Measurements from ENCODE around the gene NRN1L.
"Not testable (repeated sequence)": the region's sequence is repeated elsewhere in the genome, so short reads cannot be mapped to it uniquely, and the experiment has no call there.

The NRN1L gene

DNA sequence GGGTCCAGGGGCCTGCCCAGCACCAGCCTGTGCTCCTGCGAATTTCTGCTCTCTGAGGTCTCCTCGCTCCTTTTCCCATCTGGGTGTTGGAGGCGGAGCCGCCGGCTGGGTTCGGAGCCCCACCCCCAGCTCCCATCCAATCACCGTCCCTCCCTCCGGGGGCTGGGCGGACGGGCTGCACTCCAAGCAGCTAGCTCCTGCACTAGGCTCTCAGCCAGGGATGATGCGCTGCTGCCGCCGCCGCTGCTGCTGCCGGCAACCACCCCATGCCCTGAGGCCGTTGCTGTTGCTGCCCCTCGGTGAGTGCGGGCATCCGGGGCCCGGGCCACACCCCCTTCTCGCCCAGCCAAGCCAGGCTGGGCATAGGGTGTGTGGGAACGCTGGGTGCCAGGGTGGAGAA lies at the start of gene NRN1L:
NRN1L (plus strand) TSS at position 202 of the 400 bp plus-strand sequence; CDS start at position 221, 19 bp downstream.
- DNase-seq (ENCODE audit: low spot score) = no peak

DNA sequence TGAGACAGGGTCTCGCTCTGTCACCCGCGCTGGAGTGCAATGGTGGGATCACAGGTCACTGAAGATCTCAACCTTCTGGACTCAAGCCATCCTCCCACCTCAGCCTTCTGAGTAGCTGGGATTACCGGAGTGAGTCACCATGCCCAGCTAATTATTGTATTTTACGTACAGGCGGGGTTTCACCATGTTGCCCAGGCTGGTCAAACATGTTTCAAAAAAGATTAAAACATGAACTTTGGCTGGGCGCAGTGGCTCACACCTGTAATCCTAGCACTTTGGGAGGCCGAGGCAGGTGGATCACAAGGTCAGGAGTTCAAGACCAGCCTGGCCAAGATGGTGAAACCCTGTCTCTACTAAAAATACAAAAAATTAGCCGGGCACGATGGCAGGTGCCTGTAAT lies 47.5 kb upstream of the NRN1L start:
- DNase-seq (ENCODE audit: low spot score) = not testable (repeated sequence)

DNA sequence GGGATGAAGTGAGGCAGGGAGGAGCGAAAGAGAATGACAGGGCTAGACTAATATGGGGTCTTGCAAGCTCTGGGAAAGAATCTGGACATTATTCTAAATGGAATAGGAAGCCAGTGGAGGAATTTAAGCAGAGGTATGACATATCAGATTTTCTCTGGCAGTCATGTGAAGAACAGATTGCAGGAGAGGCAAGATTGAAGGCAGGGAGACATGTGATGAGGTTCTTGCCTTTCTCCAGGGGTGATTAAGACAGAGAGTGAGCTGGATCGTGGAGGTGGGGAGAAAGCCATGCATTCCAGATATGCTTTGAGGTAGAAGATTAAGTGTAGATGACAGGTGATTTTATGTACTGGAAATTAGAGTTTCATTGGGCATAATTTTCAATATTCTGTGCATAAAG lies 46.9 kb upstream of the NRN1L start:
- DNase-seq (ENCODE audit: low spot score) = no peak

GRCh38 chr16:67841198-67841815 lies 43.4 kb upstream of the NRN1L start:
- DNase-seq (ENCODE audit: low spot score) = no peak

GRCh38 chr16:67841816-67842508 lies 42.7 kb upstream of the NRN1L start, which contains the start of gene THAP11:
Gene THAP11, plus strand, starts transcription at chr16:67842320. Its CDS starts 235 bp downstream, at chr16:67842555.
- peak; percentile 95 for DNase-seq (ENCODE audit: low spot score)

GRCh38 chr16:67842509-67843342 lies 42.0 kb upstream of the NRN1L start:
- peak; percentile 73 for DNase-seq (ENCODE audit: low spot score)

- no peak for DNase-seq (ENCODE audit: low spot score)
These were observed 41.3 kb upstream of the NRN1L start for GRCh38 chr16:67843343-67843765.

- peak; percentile 33 for DNase-seq (ENCODE audit: low spot score)
These were observed 40.2 kb upstream of the NRN1L start for GRCh38 chr16:67844497-67844896.

GRCh38 chr16:67845291-67846062 lies 39.2 kb upstream of the NRN1L start:
- DNase-seq (ENCODE audit: low spot score) = no peak

- DNase-seq (ENCODE audit: low spot score) = no peak
These were observed 38.7 kb upstream of the NRN1L start for GRCh38 chr16:67846063-67846319.

- DNase-seq (ENCODE audit: low spot score) = peak; percentile 93
These were observed 38.2 kb upstream of the NRN1L start, which contains the start of gene NUTF2 for GRCh38 chr16:67846320-67847063. Gene NUTF2, plus strand, starts transcription at chr16:67846933. Its CDS starts 18,198 bp downstream, at chr16:67865131.

DNA sequence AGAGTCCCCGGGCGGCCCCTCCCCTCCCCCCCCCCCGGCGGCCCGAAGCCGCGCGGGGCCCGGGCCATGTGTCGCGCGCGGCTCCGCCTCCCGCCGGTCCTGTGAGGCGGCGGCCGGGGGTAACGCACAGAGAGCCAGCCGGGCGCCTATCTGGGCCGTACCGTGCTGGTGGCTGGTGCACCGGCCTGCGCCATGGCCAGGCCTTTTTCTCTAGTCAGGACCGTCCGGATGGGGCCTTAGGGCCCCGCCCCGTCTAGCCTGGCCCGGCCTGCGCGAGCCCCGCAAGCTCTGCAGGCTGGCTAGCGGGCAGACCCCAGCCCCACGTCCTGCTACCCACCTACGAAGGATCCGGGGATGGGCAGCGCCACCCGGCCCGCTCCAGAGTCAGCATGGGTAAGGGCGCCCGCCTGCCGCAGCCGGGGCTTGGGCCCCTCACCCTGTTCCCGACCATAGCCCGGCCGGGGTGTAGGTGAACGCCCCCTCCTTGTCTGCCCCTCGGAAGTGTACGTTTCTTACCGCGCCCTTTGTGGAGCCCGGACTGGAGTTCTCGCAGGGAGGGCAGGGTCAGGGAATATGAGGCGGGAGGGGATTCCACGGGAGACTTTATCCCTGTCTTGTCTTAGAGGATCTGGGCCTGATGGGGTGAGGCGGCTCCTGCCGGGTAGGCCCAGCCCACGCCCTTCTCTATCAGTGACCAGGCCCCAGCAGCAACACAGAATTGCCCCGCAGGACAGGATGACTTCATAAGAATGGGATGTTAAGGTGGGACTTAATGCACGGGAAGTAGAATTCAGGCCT lies 37.4 kb upstream of the NRN1L start, which contains the start of gene CENPT:
CENPT (minus strand) TSS at position 630 of the 798 bp plus-strand sequence. CDS start 13,834 bp downstream, outside the sequence.
- peak; percentile 79 for DNase-seq (ENCODE audit: low spot score)

DNA sequence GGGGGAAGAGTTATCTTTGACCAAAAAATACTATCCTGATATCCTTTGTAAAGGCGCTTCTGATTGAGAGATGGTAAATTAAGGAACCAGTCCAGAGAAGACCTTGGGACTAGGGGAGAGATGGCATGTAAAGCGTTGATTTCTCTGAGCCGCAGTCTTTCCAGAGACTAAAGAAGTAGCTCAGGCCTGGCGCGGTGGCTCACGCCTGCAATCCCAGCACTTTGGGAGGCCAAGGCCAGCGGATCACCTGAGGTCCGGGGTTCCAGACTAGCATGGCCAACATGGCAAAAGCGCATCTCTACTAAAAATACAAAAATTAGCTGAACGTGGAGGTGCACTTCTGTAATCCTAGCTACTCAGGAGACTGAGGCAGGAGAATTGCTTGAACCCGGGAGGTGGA lies 36.6 kb upstream of the NRN1L start:
- DNase-seq (ENCODE audit: low spot score) = no peak

GRCh38 chr16:67853670-67854069 lies 31.0 kb upstream of the NRN1L start:
- DNase-seq (ENCODE audit: low spot score) = no peak

GRCh38 chr16:67855789-67856188 lies 28.9 kb upstream of the NRN1L start:
- no peak for DNase-seq (ENCODE audit: low spot score)

DNA sequence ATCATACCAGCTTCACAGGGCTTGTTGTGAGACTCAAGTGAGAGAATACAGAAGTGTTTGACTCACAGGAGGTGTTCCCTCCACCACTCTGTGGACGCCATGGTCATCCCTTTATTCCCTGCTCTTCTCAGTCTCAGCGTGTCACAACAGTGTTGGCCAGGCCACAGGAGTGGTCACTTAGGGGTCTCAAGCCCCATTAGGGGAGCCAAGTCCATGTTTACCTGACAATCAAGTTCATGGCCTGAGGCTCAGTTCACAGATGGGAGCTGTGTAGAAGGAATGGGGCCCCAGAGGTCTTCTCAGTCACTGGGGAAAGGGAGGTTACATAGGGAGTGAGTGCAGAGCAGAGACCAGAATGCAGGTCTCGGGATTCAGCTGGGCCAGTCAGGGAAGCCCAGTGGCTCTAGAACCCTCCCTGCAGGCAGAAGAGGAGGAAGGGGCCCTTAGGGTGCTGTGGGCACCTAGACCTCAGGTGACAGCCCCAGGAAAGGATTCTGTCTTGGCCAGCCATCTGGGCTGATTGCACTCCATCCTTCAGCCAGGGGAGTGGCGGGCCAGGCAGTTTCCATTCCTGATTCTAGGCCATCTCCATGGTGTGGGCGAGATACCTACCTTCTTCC lies 27.6 kb upstream of the NRN1L start:
- DNase-seq (ENCODE audit: low spot score) = no peak

DNA sequence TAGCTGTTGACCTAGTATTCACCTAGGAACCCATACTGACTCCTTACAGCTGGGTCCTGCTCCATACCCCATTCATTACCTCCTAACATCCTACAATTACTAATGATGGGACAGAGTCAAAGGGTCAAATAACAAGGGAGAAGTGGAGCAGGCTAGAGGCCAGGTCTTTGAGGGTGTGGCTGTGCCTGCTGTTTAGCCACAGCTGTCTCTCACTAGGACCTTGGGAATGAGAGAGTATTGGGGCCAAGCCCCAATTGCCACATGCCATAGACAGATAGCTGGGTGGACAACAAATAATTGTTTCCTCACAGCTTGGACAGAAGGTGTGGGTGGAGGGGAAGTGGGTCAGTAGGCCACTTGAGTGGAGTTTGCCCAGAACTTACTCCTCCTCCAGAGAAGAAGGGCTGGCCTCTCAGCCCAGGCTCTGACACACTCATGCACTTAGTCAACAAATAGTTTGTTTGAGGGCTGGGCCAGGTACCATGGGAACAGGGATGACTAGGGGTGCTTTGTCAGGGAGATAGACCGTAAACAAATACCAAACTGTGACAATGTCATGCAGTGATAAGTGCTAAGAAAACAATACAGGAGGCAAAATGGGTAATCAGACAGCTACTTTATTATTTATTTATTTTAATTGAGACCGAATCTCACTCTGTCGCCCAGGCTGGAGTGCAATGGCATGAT lies 27.0 kb upstream of the NRN1L start:
- DNase-seq (ENCODE audit: low spot score) = peak; percentile 94

GRCh38 chr16:67858500-67858899 lies 26.2 kb upstream of the NRN1L start:
- DNase-seq (ENCODE audit: low spot score) = no peak
